NCI-H2196 treated with DMSO at 0.1 percent for 48 hours (cell line): ENCODE data around the gene HOXD4.

Experiments used
- DNase-seq: peaks from one replicate; lab custom pipeline; 2025; ENCODE audit not compliant: unreplicated experiment; lab: John Stamatoyannopoulos, UW

The HOXD4 gene

GRCh38 chr2:176139661-176140512, 11.5 kb upstream of the HOXD4 start:
- no peak for DNase-seq

- peak; percentile 26 for DNase-seq
These were observed 10.6 kb upstream of the HOXD4 start for GRCh38 chr2:176140513-176141317.

GRCh38 chr2:176142281-176142680, 9.1 kb upstream of the HOXD4 start:
- DNase-seq: no peak

- no peak for DNase-seq
These were observed 6.0 kb upstream of the HOXD4 start for GRCh38 chr2:176145085-176145969.

- DNase-seq: no peak
These were observed 5.2 kb upstream of the HOXD4 start for GRCh38 chr2:176146101-176146500.

GRCh38 chr2:176146645-176147044, 4.7 kb upstream of the HOXD4 start:
- no peak for DNase-seq

GRCh38 chr2:176147210-176147799, 4.0 kb upstream of the HOXD4 start:
- DNase-seq: no peak

GRCh38 chr2:176147800-176148496, 3.4 kb upstream of the HOXD4 start:
- no peak for DNase-seq

- no peak for DNase-seq
These were observed 2.5 kb upstream of the HOXD4 start for GRCh38 chr2:176148751-176149421.

- DNase-seq: no peak
These were observed 1.8 kb upstream of the HOXD4 start for GRCh38 chr2:176149481-176149938.

GRCh38 chr2:176149939-176150583, 1.3 kb upstream of the HOXD4 start:
- DNase-seq: no peak

GRCh38 chr2:176150584-176151441, 537 bp upstream of the HOXD4 start:
- DNase-seq: no peak

- no peak for DNase-seq
These were observed 1.2 kb downstream of the HOXD4 start for GRCh38 chr2:176152350-176153181.

- no peak for DNase-seq
These were observed 3.4 kb downstream of the HOXD4 start for GRCh38 chr2:176154576-176155252.

- no peak for DNase-seq
These were observed 4.2 kb downstream of the HOXD4 start for GRCh38 chr2:176155356-176156044.

GRCh38 chr2:176156301-176156806, 5.0 kb downstream of the HOXD4 start:
- DNase-seq: no peak
